Dedifferentiated amniotic fluid mesenchymal stem cell (primary cell): Measurements from ENCODE around the gene CTXN1.
"Not testable (repeated sequence)": the region's sequence is repeated elsewhere in the genome, so short reads cannot be mapped to it uniquely, and the experiment has no call there.

ENCODE experiments used
- DNase-seq: peaks from one replicate; pipeline ENCODE4 v3.0.0-alpha.2; 2016; ENCODE audit errors: extremely low spot score

Gene CTXN1

GRCh38 chr19:7944177-7944761, 18.3 kb upstream of the CTXN1 start:
- peak; percentile 95 for DNase-seq

- DNase-seq: peak; percentile 99
Measured at GRCh38 chr19:7943444-7944176, 17.7 kb upstream of the CTXN1 start, which contains the start of gene TIMM44. Gene TIMM44 (minus strand): TSS chr19:7943666. CDS start chr19:7943651, 15 bp downstream.

- DNase-seq: no peak
Measured at GRCh38 chr19:7942981-7943443, 17.1 kb upstream of the CTXN1 start.

- DNase-seq: no peak
Measured at GRCh38 chr19:7941895-7942596, 16.1 kb upstream of the CTXN1 start.

GRCh38 chr19:7940841-7941240, 14.9 kb upstream of the CTXN1 start:
- DNase-seq: no peak

GRCh38 chr19:7934766-7935165, 8.8 kb upstream of the CTXN1 start:
- no peak for DNase-seq

GRCh38 chr19:7933828-7934725, 8.1 kb upstream of the CTXN1 start:
- DNase-seq: no peak

- no peak for DNase-seq
Measured at GRCh38 chr19:7933411-7933810, 7.5 kb upstream of the CTXN1 start.

- DNase-seq: no peak
Measured at GRCh38 chr19:7932930-7933300, 7.0 kb upstream of the CTXN1 start.

GRCh38 chr19:7932276-7932929, 6.5 kb upstream of the CTXN1 start:
- DNase-seq: no peak

- no peak for DNase-seq
Measured at GRCh38 chr19:7931221-7932061, 5.5 kb upstream of the CTXN1 start.

GRCh38 chr19:7930765-7931164, 4.8 kb upstream of the CTXN1 start:
- no peak for DNase-seq

- not testable (repeated sequence) for DNase-seq
Measured at GRCh38 chr19:7930030-7930429, 4.1 kb upstream of the CTXN1 start.

- DNase-seq: peak; percentile 56
Measured at GRCh38 chr19:7928741-7929701, 3.1 kb upstream of the CTXN1 start.

GRCh38 chr19:7928334-7928706, 2.4 kb upstream of the CTXN1 start:
- no peak for DNase-seq

- no peak for DNase-seq
Measured at GRCh38 chr19:7927605-7928333, 1.8 kb upstream of the CTXN1 start.

GRCh38 chr19:7926727-7927604, 1.0 kb upstream of the CTXN1 start:
- no peak for DNase-seq
